LoVo (cell line): ENCODE measurements around the gene CHRNG.
"Not testable (repeated sequence)": the region's sequence is repeated elsewhere in the genome, so short reads cannot be mapped to it uniquely, and the experiment has no call there.

ENCODE experiments used
- DNase-seq: peaks from one replicate; pipeline ENCODE4 v3.0.0-alpha.2; 2016; ENCODE audit warnings: low spot score

Gene CHRNG

DNA sequence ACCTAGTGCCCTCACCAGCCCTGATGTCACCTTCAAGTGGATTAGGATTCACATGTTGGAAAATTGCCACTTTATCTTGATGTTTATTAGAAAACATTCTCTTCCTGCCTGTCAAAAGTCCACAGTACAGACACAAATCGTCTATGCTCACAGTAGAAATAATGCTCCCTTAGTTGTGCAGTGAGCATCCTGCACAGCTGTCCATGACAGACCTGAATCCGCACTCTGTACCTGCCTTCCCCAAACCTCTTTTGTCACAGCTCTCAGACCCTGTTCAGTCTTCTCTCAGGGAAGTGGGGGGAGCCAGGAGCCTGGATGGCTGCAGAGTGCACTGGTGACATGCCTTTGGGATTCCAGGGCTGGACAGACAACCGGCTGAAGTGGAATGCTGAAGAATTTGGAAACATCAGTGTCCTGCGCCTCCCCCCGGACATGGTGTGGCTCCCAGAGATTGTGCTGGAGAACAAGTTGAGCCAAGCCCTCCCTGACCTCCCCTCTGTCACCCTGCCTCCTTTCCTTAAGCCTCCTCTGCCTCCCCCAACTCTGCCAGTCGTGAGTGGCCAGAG is 11.5 kb upstream of the CHRNG start:
- no peak for DNase-seq

DNA sequence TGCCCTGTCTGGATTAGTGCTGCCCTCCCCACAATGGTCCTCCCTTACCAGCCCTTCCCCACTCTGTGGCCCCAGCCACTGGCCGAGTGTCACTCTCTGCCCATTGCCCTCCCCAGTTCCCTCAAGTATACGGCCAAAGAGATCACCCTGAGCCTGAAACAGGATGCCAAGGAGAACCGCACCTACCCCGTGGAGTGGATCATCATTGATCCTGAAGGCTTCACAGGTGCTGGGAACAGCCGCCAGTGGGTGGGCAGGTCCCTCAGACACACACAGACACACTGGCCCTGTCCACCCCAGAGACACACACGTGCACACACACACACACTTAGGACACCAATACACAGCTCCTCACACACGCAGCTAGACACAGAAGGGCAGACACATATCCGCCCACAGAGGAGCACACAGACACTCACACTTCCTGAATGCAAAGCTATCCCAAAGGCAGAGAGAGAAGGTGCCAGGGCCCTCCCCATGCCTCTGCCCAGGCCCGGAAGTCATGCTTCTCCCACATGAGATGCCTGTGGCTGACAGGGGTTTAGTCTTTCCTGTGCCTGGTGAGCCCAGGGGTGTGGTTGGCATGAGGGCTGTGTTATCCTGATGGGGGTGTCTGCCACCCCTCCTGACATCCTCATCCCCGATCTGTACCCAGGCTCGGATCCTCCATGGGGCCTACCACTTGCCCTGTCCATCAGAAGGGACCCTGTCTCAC is 10.6 kb upstream of the CHRNG start:
- DNase-seq, result no peak

DNA sequence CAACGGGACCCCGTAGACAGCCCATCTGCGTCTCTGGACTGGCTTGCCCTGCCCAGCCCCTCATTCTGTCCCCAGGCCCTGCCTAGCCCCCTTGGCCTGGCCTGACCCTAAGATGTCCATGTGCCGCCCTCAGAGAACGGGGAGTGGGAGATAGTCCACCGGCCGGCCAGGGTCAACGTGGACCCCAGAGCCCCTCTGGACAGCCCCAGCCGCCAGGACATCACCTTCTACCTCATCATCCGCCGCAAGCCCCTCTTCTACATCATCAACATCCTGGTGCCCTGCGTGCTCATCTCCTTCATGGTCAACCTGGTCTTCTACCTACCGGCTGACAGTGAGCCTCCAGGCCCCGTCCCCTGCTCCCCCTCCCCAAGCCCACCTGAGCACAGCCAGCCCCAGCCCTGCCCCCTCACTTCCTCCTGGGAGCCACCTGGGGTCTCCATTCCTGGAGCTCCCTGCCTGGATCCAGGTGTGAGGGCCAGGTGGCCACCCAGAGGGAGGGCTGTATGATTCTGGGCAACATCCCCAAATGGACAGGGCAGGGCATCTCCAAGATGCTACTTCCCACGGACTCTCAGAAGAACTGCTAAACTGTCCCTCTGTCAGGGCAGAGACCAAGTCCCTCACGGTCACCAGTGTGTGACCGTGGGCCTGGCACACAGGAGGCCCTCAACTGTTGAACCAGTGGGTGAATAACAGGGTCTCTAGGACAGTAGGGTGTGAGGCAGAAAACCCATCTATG is 9.5 kb upstream of the CHRNG start:
- DNase-seq, result no peak

DNA sequence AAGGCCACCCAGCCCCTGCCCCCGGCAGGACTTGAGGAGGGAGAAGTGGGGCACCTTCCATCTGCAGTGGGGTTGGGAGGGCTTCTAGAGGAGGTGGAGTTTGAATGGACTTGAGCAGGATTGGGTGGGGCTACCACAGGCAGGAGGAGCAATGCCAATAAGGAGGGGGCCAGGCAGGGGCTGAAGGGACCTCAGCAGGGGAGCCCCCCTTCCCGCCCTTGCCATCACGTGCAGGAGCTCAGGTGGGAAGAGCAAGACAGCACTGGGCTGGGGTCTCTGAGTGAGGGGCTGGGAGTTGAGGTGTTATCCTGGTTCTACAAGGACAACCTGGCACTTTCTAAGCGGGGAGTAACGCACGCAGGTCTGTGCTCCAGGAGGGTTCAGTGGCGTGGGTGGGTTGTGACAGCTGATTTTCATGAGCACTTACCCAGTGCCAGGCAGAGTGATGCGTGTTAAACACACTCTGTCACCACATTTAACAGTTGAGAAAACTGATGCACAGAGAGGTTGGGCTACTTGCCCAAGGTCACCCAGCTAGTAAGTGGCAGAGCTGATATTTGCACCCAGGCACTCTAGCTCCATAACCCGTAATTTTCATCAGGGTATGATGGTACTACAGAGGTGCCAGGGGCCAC is 8.7 kb upstream of the CHRNG start:
- DNase-seq, result no peak

DNA sequence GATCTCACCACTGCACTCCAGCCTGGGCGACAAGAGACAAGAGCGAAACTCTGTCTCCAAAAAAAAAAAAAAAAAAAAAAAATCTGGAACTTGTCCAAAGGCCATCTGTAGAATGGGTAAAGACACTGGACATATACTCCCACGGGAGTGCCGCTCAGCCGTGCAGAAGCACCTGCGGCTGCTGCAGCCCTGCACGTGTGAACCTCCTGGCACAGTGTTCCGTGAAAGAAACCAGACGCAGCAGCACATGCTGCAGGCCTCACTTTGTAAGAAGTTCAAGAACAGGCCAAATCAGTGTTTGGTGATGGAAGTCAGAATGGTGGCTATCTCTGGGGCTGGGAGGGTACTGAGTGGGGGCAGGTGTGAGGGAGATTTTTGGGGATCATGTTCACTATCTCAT is 7.1 kb upstream of the CHRNG start:
- DNase-seq, result no peak

DNA sequence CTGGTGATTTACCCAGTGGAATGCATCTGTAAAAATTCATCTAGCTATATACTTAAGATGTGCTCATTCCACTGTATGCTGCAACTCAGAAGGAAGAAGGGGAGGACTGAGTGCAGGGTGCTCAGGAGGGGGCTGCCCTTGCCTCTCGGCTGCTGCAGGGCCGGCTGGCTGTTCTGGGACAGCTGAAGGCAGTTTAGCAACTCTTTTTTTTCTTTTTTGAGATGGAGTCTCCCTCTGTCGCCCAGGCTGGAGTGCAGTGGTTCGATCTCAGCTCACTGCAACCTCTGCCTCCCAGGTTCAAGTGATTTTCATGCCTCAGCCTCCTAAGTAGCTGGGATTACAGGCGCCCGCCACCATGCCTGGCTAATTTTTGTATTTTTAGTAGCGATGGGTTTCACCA is 6.7 kb upstream of the CHRNG start:
- DNase-seq, result not testable (repeated sequence)

DNA sequence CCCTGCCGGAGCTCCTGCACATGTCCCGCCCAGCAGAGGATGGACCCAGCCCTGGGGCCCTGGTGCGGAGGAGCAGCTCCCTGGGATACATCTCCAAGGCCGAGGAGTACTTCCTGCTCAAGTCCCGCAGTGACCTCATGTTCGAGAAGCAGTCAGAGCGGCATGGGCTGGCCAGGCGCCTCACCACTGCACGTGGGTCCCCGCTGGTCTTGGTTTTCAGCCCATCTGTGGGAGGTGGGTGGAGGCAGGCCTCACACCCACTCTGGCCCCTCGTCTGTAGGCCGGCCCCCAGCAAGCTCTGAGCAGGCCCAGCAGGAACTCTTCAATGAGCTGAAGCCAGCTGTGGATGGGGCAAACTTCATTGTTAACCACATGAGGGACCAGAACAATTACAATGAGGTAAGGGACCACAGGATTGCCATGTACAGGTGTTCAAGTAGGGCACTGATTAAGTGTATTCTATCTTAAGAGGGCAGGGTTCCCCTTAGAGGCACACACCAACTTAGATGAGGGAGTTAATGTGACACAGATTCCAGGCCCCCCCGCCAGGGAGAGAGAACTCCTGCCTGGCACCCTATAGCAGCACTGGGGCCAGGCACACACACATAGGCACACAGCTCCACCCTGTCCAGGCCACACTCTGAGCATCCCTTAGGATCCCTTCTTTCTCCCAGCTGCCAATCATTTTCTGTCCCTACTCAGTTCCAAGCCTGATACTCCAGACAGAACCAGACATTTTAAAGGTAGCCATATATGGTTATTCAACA is 5.4 kb upstream of the CHRNG start:
- DNase-seq, result no peak

DNA sequence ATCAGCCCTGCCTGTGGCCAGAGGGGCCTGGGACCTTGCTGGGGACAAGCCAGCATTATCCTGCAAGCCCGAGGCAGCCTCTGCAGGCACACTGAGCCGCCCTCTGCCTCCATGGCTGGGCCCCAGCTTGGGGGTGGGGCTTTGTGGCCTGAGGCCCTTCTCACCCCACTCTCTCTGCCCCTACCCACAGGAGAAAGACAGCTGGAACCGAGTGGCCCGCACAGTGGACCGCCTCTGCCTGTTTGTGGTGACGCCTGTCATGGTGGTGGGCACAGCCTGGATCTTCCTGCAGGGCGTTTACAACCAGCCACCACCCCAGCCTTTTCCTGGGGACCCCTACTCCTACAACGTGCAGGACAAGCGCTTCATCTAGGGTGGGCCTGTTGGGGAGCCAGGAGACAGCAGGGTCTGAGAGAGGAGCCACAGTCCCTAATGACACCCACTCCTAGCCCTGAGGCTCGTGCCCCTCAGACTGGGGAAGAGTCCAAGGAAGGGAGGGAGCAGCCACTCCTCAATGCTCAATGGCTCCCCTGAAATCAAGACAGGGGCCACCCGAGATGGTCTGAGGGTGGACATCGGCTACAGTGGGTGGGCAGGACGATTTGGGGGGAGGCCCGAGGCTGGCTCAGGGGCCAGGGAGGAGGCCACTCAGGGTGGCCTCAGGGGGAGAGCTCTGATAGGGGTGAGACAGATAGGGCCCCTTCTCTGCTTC is 4.4 kb upstream of the CHRNG start:
- no peak for DNase-seq

DNA sequence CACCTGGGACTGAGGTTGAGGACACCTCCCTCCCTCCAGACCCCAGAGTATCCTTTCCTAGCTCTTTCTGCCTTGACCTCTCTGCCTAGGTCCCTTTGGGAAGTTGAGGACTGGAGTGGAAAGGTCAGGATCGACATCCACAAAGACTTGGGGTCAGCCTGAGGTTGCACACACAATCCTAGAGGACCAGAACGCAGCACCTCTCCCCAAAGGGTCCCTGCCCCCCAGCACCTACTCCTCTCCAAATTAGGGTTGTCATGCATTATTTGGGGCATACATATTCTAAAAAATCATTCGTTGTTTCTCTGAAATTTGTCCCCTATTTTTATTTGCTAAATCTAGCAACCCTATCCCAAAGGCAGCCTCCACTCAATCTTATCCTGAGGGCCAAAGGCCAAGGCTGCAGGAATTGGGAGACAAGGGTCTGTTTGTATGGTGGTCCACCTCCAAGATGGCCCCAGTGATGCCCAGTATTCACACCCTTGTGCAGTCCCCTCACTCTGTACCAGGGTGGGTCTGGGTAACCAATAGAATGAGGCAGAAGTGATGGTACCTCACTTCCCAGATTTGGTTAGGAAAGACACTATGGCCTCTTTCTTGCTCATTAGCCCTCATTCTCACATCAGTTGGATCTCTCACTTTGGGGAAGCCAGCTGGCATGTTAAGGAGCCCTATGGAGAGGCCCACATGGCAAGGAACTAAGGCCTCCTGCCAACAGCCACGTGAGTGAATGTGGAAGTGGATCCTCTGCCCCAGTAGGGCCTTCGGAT is 3.5 kb upstream of the CHRNG start:
- DNase-seq, result no peak

DNA sequence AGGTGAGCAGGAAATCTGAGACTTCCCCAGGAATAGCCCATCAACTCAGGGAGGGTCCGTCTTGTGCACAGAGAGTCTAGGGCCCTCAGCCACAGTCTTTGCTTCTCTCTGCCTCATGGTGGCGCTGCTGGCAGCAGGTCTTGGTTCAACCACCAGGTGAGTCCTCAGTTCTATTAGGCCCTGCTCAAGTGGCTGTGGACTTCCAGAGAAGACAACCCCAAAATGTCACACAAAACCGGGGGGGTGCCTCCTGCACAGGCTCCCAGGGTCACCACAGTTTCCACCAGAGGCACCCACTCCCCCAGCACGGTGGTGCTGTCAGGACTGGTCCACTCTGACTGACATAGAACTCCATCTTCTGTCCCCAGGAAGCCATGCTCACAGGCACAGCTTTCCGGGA is 2.4 kb upstream of the CHRNG start:
- DNase-seq, result no peak

DNA sequence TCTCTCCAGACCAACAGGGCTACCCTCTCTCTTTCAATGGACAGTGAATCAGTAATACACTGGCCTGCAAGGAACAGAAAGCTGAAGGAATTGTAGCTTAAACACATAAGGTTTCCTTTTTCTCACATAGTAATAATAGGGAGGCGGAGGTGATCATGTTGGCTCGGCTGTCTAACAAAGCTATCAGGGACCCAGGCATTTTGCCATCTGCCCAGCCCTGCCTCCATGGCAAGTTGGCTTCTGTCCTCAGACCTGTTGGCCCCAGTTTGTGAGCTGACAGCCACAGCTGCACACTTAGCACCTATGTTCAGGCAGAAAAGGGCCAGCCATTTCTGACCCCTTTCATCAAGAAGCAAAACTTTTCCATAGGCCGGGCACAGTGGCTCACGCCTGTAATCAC is 2.0 kb upstream of the CHRNG start:
- no peak for DNase-seq

DNA sequence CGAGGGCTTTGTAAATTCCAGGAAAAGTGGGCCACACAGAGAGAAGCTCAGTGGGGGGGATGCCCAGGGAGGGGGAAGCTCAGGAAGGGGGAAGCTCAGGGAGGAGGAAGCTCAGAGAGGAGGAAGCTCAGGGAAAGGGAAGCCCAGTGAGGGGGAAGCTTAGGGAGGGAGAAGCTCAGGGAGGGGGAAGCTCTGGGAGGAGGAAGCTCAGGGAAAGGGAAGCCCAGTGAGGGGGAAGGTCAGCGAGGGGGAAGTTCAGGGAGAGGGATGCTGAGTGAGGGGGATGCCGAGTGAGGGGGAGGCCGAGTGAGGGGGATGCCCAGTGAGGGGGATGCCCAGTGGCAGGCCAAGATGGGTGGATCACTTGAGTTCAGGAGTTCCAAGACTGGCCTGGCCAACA is 821 bp upstream of the CHRNG start:
- no peak for DNase-seq

DNA sequence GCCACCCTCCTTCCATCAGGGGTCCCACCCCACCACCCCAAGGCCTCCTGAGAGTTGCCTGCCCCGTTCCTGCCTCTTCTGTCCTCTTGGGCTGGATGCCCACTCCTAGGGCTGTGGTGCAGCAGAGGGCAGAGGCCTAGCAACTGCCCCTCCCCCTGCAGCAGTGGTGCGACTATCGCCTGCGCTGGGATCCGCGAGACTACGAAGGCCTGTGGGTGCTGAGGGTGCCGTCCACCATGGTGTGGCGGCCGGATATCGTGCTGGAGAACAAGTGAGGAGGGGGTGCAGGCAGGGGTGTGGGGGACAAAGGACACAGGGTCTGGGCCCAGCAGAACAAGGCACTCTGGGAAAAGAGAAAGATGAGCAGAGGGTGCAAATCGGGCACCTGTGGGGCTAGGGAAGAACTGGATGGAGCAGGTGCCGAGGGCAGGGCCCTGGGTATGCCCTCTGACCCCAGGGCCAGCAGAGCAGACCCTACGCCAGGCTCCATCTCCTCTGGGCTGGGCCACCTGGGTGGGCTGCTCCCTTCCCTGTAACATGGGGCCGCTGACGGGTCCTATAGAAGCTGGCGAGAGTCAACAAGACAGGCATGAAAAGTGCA is 1.0 kb downstream of the CHRNG start:
- DNase-seq, result no peak

DNA sequence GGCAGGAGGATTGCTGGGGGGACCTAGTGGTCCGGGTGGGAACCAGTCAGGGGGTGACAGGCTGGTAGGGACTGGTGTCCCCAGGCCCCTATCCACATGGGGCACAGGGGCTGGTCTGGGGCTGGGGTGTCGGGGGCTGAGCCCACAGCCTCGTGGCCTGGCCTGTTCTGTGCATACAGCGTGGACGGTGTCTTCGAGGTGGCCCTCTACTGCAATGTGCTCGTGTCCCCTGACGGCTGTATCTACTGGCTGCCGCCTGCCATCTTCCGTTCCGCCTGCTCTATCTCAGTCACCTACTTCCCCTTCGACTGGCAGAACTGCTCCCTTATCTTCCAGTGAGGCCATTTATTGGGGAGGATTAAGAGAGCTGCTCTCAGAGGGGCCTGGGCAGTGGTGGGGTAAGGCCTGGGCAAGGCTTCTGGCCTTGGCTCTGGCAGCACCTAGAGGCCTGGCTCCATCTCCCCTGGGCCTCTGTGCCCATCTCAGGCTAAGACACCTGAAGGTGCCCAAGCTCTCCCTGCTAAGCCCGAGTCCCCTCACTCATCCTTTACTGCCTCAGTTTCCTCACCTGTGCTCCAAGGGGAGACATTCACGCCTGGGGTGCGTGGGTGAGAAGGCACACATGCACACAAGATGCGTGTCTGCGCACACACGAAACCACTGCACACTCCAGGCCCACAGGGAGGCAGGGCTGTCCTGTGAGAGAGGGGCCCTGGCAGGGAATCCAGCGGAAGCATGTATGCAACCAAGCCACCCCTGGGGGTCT is 1.9 kb downstream of the CHRNG start:
- no peak for DNase-seq

DNA sequence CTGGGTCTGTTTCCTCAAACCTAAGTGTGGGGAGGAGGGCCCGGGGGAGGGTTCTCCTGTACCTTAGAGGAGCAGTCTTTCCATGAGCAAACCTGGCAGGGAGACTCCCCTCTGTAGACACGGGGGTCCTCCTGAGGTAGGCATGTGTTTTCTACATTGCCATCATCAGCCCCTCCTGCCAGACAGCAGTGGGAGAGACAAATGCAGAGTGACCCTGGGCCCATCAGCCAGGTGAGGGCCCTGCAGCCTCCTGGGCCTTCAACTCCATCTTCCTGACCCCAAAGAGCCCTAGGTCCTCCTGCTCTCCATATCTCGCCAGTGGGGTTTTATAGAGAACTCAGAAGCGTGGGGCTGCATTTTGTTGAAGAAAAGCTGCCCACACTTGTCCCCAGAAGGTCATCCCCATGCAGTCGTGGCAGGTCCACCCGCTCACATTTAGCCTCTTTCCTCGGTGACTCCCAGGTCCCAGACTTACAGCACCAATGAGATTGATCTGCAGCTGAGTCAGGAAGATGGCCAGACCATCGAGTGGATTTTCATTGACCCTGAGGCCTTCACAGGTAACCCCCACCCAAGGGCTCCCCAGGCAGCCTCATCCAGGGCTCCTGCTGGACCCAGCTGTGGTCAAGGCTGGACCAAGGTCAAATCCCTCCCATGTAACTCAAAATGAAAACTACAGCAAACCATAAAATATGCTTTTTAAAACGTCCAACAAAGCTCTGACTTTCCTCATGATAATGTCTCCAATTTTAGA is 2.6 kb downstream of the CHRNG start:
- DNase-seq, result no peak

DNA sequence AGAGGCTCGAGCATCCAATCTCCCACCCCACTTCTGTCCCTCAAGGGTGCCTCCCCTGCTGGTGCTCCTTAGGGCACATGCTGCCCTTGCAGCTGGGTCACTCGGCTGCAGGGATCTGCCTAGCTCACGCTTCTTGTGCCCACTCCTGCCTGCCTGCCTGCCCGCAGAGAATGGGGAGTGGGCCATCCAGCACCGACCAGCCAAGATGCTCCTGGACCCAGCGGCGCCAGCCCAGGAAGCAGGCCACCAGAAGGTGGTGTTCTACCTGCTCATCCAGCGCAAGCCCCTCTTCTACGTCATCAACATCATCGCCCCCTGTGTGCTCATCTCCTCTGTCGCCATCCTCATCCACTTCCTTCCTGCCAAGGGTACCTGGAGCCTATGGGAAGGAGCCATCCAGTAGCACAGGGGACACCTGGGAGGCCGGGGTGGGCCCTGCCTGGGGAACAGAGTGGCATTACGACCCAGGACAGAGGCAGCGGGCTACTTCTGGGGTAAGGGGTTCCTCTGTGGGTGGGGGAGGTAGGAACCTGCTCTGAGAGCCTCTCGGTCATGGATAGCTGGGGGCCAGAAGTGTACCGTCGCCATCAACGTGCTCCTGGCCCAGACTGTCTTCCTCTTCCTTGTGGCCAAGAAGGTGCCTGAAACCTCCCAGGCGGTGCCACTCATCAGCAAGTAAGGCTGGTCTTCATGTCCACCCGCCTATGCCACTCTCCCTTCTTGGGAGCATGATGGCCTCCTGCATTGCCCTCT is 3.4 kb downstream of the CHRNG start:
- no peak for DNase-seq

DNA sequence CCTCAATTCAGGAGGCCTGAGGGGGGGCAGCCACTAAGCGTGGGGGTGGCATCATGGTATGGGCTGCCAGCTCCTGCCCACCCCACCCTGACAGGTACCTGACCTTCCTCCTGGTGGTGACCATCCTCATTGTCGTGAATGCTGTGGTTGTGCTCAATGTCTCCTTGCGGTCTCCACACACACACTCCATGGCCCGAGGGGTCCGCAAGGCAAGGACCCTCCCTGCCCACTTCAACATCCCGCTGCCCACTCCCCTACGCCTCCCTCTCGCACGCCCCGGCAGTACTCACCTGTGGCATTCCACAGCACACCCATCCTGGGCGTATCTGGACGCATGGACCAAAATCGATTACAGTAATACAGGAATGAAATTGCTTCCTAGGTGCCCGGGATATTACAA is 4.0 kb downstream of the CHRNG start:
- no peak for DNase-seq

DNA sequence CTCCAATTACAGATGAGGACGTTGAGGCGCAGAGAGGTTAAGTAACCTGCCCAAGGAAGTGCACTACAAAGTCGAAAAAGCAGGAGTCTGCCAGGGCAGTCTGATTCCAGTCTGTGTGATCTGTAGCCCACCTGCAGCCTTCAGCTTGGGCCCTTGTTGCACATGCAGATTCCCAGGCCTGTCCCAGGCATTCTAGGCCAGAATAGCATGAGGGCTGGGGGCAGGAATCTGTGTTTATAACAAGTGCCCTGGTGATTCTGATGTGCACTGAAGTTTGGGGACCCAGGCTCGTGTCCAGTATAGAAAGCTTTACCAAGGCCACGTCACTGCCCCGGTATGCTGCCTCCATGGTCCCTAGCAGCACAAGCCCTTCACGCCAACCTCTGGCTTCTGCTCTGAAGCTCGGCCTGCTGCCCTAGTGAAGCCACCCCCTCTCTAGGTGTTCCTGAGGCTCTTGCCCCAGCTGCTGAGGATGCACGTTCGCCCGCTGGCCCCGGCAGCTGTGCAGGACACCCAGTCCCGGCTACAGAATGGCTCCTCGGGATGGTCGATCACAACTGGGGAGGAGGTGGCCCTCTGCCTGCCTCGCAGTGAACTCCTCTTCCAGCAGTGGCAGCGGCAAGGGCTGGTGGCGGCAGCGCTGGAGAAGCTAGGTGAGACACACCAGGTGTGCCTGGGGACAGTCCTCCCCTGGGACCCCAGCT is 4.6 kb downstream of the CHRNG start:
- no peak for DNase-seq
